Urinary bladder (tissue), 4 donors: Measurements from ENCODE around the gene SMIM35. TPM values are rescaled to one million over a fixed set of nuclear protein-coding genes. Genes with fewer than 3 reads are reported as not detected.

Experiments
- DNase-seq: peaks from one replicate; pipeline ENCODE4 v3.0.0-alpha.2; 2015; ENCODE audit errors: extremely low spot score
- H3K27ac ChIP-seq: one replicate; pipeline ENCODE4 v1.5.1; 2013; ENCODE audit warnings: low read depth, mild to moderate bottlenecking, moderate library complexity
- H3K36me3 ChIP-seq: one replicate; pipeline ENCODE4 v1.6.1; 2013; ENCODE audit warnings: mild to moderate bottlenecking, moderate library complexity; ENCODE audit not compliant: insufficient read depth
- H3K4me1 ChIP-seq: one replicate; pipeline ENCODE4 v1.6.1; 2013; ENCODE audit warnings: mild to moderate bottlenecking, moderate library complexity; ENCODE audit not compliant: insufficient read depth
- H3K4me3 ChIP-seq: one replicate; pipeline ENCODE4 v1.5.1; 2013; ENCODE audit warnings: low read depth, low read length
- WGBS: extraction: QIAGEN DNeasy Blood & Tissue Kit; methylation state at CpG from one replicate; pipeline ENCODE4 v1.1.7; 2013; 5-methylcytosine and 5-hydroxymethylcytosine counted together
- polyA plus RNA-seq: library from polyadenylated mRNA; stranded (reverse); fragments of 200-250 nt; gene quantifications from one replicate; pipeline ENCODE4 v1.2.3, GENCODE V29; 2013
- total RNA-seq: library from RNA; depleted of rRNA; stranded (reverse); fragments of >200 nt; gene quantifications from one replicate; pipeline ENCODE4 v1.2.3, GENCODE V29; 2014
- donor health status: healthy with polysubstance abuse.
- donor health status: healthy.

Gene SMIM35
- total and polyA plus RNA-seq, 2 donors, result 0.03 TPM; not detected in 1

- DNase-seq, result no peak
- 64% methylated on average over 9 of the region's 9 CpGs for WGBS
These were observed 31.2 kb upstream of the SMIM35 start for GRCh38 chr11:118117790-118118601.

GRCh38 chr11:118115048-118115447 is 28.3 kb upstream of the SMIM35 start:
- Histone ChIP-seq H3K4me3 (no peak overlapping the region), H3K4me1 (no peaks in the 10 kb centered on the region), H3K27ac (no peak overlapping the region), H3K36me3 (peaks cover 5% of the 10 kb centered on the region)
- 93% methylated on average over 7 of the region's 7 CpGs for WGBS
- no peak for DNase-seq

More at GRCh38 chr11:118117790-118118601, 31.2 kb upstream of the SMIM35 start:
- Histone ChIP-seq H3K27ac (no peak overlapping the region), H3K4me3 (no peak overlapping the region), H3K36me3 (peaks cover 5% of the 10 kb centered on the region), H3K4me1 (no peaks in the 10 kb centered on the region)

DNA sequence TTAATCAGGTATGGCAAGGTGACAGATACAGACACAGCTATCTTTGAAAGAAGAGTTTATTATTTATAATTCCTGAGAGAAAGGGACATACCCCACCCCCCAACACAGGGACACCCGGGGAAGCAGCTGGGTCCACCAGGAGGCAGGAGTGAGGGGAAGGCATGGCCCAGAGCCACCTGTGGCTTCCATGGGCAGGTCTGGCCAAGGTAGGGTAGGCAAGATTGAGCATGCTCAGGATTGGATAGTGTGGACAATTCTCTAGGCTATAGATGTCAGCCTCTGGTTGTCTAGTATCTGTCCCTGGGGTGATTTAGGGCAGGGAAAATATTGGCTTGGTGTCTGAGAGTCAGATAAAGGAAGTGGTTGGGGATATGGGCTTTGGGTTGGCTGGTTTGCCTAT is 27.5 kb upstream of the SMIM35 start:
- peaks cover 5% of the 10 kb centered on the region for H3K36me3 ChIP-seq
- H3K4me3 ChIP-seq, result no peak overlapping the region
- H3K4me1 ChIP-seq, result no peaks in the 10 kb centered on the region
- H3K27ac ChIP-seq, result no peak overlapping the region
- WGBS, result 67% methylated on average over 1 of the region's 1 CpG
- DNase-seq, result no peak

DNA sequence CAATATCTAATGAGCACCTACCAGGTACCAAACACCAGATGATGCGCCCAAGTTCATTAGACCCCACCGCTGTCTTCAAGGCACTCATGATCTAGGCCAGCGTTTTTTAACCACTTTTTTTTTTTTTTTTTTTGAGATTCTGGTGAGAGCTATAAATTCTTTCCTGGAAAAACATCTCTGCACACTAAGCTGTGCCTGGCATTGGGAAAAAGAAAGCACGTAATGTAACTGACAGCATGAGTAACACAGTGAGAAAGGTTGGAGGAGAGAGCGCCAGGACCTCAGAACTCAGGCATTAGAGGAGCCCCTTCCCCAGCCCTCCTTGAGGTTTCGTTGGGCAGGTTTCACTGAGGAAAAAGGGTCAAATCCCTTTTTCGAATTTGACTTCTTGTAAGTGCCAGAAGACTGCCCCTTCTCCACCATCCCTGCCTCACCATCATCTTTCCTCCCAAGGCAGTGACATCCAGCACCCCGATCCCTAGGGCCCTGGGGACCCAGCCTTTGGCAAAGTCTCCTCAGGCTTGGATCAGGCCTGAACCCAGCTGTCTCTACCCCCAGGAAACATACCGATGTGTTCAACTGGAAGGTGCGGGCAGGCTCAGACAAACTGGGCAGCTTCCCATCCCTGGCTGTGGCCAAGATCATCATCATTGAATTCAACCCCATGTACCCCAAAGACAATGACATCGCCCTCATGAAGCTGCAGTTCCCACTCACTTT is 26.1 kb upstream of the SMIM35 start:
- Histone ChIP-seq H3K4me1 (no peaks in the 10 kb centered on the region), H3K4me3 (no peak overlapping the region), H3K36me3 (peaks cover 5% of the 10 kb centered on the region), H3K27ac (no peak overlapping the region)
- no peak for DNase-seq
- WGBS, result 74% methylated on average over 11 of the region's 11 CpGs

GRCh38 chr11:118111744-118112035 is 24.9 kb upstream of the SMIM35 start:
- peaks cover 5% of the 10 kb centered on the region for H3K36me3 ChIP-seq
- DNase-seq, result no peak
- H3K4me1 ChIP-seq, result no peaks in the 10 kb centered on the region
- H3K4me3 ChIP-seq, result no peak overlapping the region
- WGBS, result 88% methylated on average over 6 of the region's 6 CpGs
- H3K27ac ChIP-seq, result no peak overlapping the region

DNA sequence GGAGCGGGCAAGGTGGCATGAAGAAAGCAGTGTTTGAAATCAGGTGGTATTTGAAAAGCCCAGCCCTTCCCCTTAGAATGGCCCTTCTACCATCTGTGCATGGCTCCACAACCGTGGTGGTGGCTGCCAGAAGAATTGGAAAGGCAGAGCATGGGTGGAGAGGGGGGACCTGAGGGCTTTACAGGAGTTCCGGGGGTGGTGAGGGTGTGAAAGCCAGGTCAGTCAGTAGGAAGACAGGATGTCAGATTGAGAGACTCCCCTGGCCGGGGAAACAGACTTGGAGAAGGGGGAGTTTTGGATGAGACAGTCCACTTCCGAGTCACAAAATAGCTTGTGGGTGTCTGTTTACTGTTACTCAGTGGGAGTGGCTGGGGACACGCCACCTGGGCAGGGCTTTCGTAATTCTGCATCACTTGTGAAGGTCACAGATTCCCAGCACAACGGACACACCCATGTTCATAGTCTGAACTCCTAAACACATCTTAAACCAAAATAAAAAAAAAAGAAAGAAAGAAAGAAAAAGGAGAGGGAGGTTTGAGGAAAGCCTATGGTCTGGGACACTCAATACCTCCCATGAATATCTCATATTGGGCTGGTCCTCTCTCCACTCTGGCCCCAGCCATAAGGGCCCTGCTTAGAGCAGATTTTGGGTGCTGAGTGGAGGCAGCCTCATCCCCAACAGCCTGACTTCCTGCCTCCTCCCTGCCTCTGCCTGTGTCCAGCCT is 24.4 kb upstream of the SMIM35 start:
- DNase-seq, result no peak
- WGBS, result 56% methylated on average over 8 of the region's 8 CpGs
- no peaks in the 10 kb centered on the region for H3K4me1 ChIP-seq
- no peak overlapping the region for H3K4me3 ChIP-seq
- peaks cover 5% of the 10 kb centered on the region for H3K36me3 ChIP-seq
- no peak overlapping the region for H3K27ac ChIP-seq

GRCh38 chr11:118109231-118109630 is 22.5 kb upstream of the SMIM35 start:
- Histone ChIP-seq H3K4me1 (no peaks in the 10 kb centered on the region), H3K36me3 (no peaks in the 10 kb centered on the region), H3K4me3 (no peak overlapping the region), H3K27ac (no peak overlapping the region)
- DNase-seq, result no peak
- 56% methylated on average over 2 of the region's 2 CpGs for WGBS

- no peak overlapping the region for H3K27ac ChIP-seq
- no peak overlapping the region for H3K4me3 ChIP-seq
- 77% methylated on average over 5 of the region's 5 CpGs for WGBS
- no peak for DNase-seq
- no peaks in the 10 kb centered on the region for H3K36me3 ChIP-seq
- H3K4me1 ChIP-seq, result no peaks in the 10 kb centered on the region
These were observed 21.8 kb upstream of the SMIM35 start for GRCh38 chr11:118108513-118108912.

GRCh38 chr11:118106789-118107335 is 20.1 kb upstream of the SMIM35 start:
- no peaks in the 10 kb centered on the region for H3K4me1 ChIP-seq
- WGBS, result 86% methylated on average over 2 of the region's 2 CpGs
- no peaks in the 10 kb centered on the region for H3K36me3 ChIP-seq
- H3K4me3 ChIP-seq, result no peak overlapping the region
- H3K27ac ChIP-seq, result no peak overlapping the region
- no peak for DNase-seq

DNA sequence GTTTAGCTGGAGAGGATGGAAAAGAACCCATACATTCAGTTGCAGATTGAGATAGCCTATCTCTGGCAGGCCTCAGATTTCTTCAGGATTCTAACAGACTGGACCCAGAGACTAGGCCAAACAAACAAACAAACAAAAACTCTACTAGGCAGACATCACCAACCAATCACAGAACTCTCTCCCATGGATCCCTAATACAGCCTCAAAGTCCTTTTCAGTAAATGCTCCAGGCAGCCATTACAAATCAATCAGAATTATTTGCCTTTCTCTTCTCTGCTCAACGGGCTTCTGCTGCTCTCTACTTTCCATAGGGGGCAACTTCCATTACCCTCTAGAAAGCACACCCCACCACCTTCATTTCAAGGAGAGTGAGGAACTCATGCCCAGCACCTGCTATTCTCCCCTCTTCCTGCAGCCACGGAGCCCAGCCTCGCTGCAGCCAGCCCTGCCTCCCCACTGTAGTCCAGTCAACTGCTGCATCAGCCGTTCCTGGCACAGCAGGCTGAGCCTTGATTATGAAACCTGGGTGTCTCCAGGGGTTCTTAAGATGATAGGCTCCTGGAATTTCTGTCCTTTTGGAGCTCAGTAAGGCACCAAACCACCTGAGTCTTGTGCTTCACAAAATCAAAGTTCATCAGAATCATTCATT is 19.0 kb upstream of the SMIM35 start:
- H3K4me3 ChIP-seq, result no peak overlapping the region
- WGBS, result 61% methylated on average over 4 of the region's 4 CpGs
- no peaks in the 10 kb centered on the region for H3K36me3 ChIP-seq
- H3K27ac ChIP-seq, result no peak overlapping the region
- H3K4me1 ChIP-seq, result no peaks in the 10 kb centered on the region
- DNase-seq, result no peak

DNA sequence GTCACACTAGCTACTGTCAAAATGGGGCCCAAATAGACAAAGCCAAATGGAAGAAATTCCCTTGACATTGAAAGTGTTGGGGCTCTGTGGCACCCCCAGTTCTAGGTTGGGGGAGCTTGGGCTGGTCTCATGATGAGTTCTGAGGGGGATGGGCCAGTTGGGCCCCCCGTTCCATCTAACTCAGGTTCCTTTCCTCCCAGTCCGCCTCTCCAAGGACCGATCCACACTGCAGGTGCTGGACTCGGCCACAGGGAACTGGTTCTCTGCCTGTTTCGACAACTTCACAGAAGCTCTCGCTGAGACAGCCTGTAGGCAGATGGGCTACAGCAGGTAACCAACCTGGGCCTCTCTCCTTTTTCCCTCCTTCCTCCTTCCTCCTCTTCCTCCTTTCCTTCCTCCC is 17.7 kb upstream of the SMIM35 start:
- Histone ChIP-seq H3K36me3 (no peaks in the 10 kb centered on the region), H3K27ac (no peak overlapping the region), H3K4me3 (no peak overlapping the region), H3K4me1 (no peaks in the 10 kb centered on the region)
- no peak for DNase-seq
- WGBS, result 90% methylated on average over 6 of the region's 6 CpGs

GRCh38 chr11:118102721-118103261 is 16.0 kb upstream of the SMIM35 start:
- no peak overlapping the region for H3K4me3 ChIP-seq
- no peak for DNase-seq
- no peaks in the 10 kb centered on the region for H3K36me3 ChIP-seq
- 80% methylated on average over 13 of the region's 13 CpGs for WGBS
- no peak overlapping the region for H3K27ac ChIP-seq
- H3K4me1 ChIP-seq, result no peaks in the 10 kb centered on the region

- 63% methylated on average over 3 of the region's 3 CpGs for WGBS
- Histone ChIP-seq H3K4me1 (no peaks in the 10 kb centered on the region), H3K36me3 (no peaks in the 10 kb centered on the region), H3K4me3 (no peak overlapping the region), H3K27ac (no peak overlapping the region)
- DNase-seq, result no peak
These were observed 14.0 kb upstream of the SMIM35 start for GRCh38 chr11:118100691-118101232.
